Vagina (tissue), 2 donors: ENCODE results near the gene ZNF813. TPM values are rescaled to one million over a fixed set of nuclear protein-coding genes. Genes with fewer than 3 reads are reported as not detected.
"Not testable (repeated sequence)": the region's sequence is repeated elsewhere in the genome, so short reads cannot be mapped to it uniquely, and the experiment has no call there.

Source experiments
- DNase-seq, 2 donors: peaks; one replicate each; pipeline ENCODE4 v3.0.0-alpha.2; 2017; ENCODE audit errors: extremely low spot score in 2 of 2
- H3K27ac ChIP-seq: fragments of 200-600 bp; sonication (generic); one replicate; pipeline ENCODE4 v1.5.1; 2019
- H3K27me3 ChIP-seq: fragments of 200-600 bp; sonication (generic); one replicate; pipeline ENCODE4 v1.5.1; 2019
- H3K36me3 ChIP-seq, 2 donors: fragments of 200-600 bp; sonication (generic); one replicate each; pipeline ENCODE4 v1.5.1; 2017 to 2019
- H3K4me1 ChIP-seq: fragments of 200-600 bp; sonication (generic); one replicate; pipeline ENCODE4 v1.5.1; 2019
- H3K4me3 ChIP-seq, 2 donors: fragments of 200-600 bp; sonication (generic); 1 replicate in 1 of 2; 2 replicates in 1 of 2; pipeline ENCODE4 v1.5.1; 2016 to 2019
- H3K9me3 ChIP-seq: fragments of 200-600 bp; sonication (generic); one replicate; pipeline ENCODE4 v1.5.1; 2019
- CTCF ChIP-seq, 3 experiments: fragments of 450-650 bp in 2 of 3; fragments of 200-600 bp in 1 of 3; sonication (generic) in 1 of 3; IDR thresholded peaks; one replicate each; pipeline ENCODE4 v1.5.1; 2017 to 2019; ENCODE audit warnings: antibody characterized with exemption in 3 of 3, mild to moderate bottlenecking in 2 of 3, moderate library complexity in 2 of 3
- POLR2A ChIP-seq, 2 donors: fragments of 450-650 bp; IDR thresholded peaks; one replicate each; pipeline ENCODE4 v1.6.1; 2017; ENCODE audit warnings: antibody characterized with exemption in 2 of 2, mild to moderate bottlenecking in 2 of 2, moderate library complexity in 2 of 2
- POLR2AphosphoS5 ChIP-seq, 2 donors: sonication (generic); formaldehyde crosslinking; IDR thresholded peaks; one replicate each; pipeline ENCODE4 v1.9.0; 2017; ENCODE audit warnings: antibody characterized with exemption in 2 of 2, mild to moderate bottlenecking in 2 of 2, low read depth in 1 of 2; ENCODE audit not compliant: insufficient read depth in 1 of 2
- intact Hi-C: fragments of 100-400 bp; cut with DNase I; formaldehyde crosslinking; loops from one replicate; pipeline ENCODE4 v1.15.1; 2023
- total RNA-seq: library from RNA; depleted of rRNA; stranded (reverse); fragments of >200 nt; gene quantifications from one replicate; pipeline ENCODE4 v1.2.3, GENCODE V29; 2016

ZNF813 gene
- total RNA-seq, 1 donor from 2014 or later: 4.2 TPM

- H3K4me1 ChIP-seq: peaks cover 11% of the 10 kb centered on the region
Measured at GRCh38 chr19:53471916-53472315, 4.4 kb downstream of the ZNF813 start.

GRCh38 chr19:53474832-53475231, 7.3 kb downstream of the ZNF813 start:
- H3K27me3 ChIP-seq, DNase-seq, intact Hi-C loops, H3K27ac ChIP-seq, H3K4me3 ChIP-seq, H3K4me1 ChIP-seq: not testable (repeated sequence)
- peaks cover 0 to 29% of the 10 kb centered on the region in 2 donors for H3K36me3 ChIP-seq
- H3K9me3 ChIP-seq: peaks cover 17% of the 10 kb centered on the region

More at GRCh38 chr19:53471916-53472315, 4.4 kb downstream of the ZNF813 start:
- Histone ChIP-seq H3K9me3 (peaks cover 3% of the 10 kb centered on the region), H3K4me3 (no peak overlapping the region), H3K27me3 (no peaks in the 10 kb centered on the region), H3K27ac (no peak overlapping the region), H3K36me3 (peaks cover 0 to 11% of the 10 kb centered on the region in 2 donors)
- TF ChIP-seq CTCF (IDR thresholded peaks at IDR 0.05) (no peak), POLR2AphosphoS5 (IDR thresholded peaks at IDR 0.05; ENCODE audit: insufficient read depth in 1 of 2, low read depth in 1 of 2) (no peak), POLR2A (IDR thresholded peaks at IDR 0.05) (no peak)
- intact Hi-C loops: no loop called here
- DNase-seq: no peak

- peaks cover 0 to 32% of the 10 kb centered on the region in 2 donors for H3K36me3 ChIP-seq
- H3K9me3 ChIP-seq: peaks cover 23% of the 10 kb centered on the region
Measured at GRCh38 chr19:53475470-53475869, 7.9 kb downstream of the ZNF813 start.

GRCh38 chr19:53483751-53484150, 16.2 kb downstream of the ZNF813 start:
- H3K27me3 ChIP-seq, H3K4me1 ChIP-seq, H3K27ac ChIP-seq, H3K4me3 ChIP-seq, DNase-seq, intact Hi-C loops: not testable (repeated sequence)
- H3K9me3 ChIP-seq: peaks cover 21% of the 10 kb centered on the region
- H3K36me3 ChIP-seq: peaks cover 0 to 49% of the 10 kb centered on the region in 2 donors

More at GRCh38 chr19:53475470-53475869, 7.9 kb downstream of the ZNF813 start:
- H3K4me1 ChIP-seq, H3K27ac ChIP-seq, DNase-seq, H3K27me3 ChIP-seq, H3K4me3 ChIP-seq, intact Hi-C loops: not testable (repeated sequence)

- H3K27ac ChIP-seq: no peak overlapping the region
- peaks cover 0 to 54% of the 10 kb centered on the region in 2 donors for H3K36me3 ChIP-seq
- no peak overlapping the region for H3K4me3 ChIP-seq
- no peaks in the 10 kb centered on the region for H3K4me1 ChIP-seq
- DNase-seq: no peak
- TF ChIP-seq CTCF (IDR thresholded peaks at IDR 0.05) (no peak), POLR2A (IDR thresholded peaks at IDR 0.05) (no peak), POLR2AphosphoS5 (IDR thresholded peaks at IDR 0.05; ENCODE audit: insufficient read depth in 1 of 2, low read depth in 1 of 2) (no peak)
- intact Hi-C loops: no loop called here
- no peaks in the 10 kb centered on the region for H3K27me3 ChIP-seq
- H3K9me3 ChIP-seq: peaks cover 8% of the 10 kb centered on the region
Measured at GRCh38 chr19:53485046-53486004, 17.8 kb downstream of the ZNF813 start.

- no peak for DNase-seq
- Histone ChIP-seq H3K27ac (no peak overlapping the region), H3K36me3 (peaks cover 0 to 50% of the 10 kb centered on the region in 2 donors), H3K4me1 (no peaks in the 10 kb centered on the region), H3K27me3 (no peaks in the 10 kb centered on the region), H3K4me3 (no peak overlapping the region), H3K9me3 (peaks cover 26% of the 10 kb centered on the region)
- intact Hi-C loops: no loop called here
- TF ChIP-seq CTCF (IDR thresholded peaks at IDR 0.05) (no peak), POLR2AphosphoS5 (IDR thresholded peaks at IDR 0.05; ENCODE audit: insufficient read depth in 1 of 2, low read depth in 1 of 2) (no peak), POLR2A (IDR thresholded peaks at IDR 0.05) (no peak)
Measured at GRCh38 chr19:53492153-53492552, 24.6 kb downstream of the ZNF813 start.

- DNase-seq, H3K4me3 ChIP-seq, H3K27me3 ChIP-seq, H3K27ac ChIP-seq, H3K36me3 ChIP-seq, H3K4me1 ChIP-seq, intact Hi-C loops: not testable (repeated sequence)
- H3K9me3 ChIP-seq: peaks cover 10% of the 10 kb centered on the region
Measured at GRCh38 chr19:53497311-53498023, 29.9 kb downstream of the ZNF813 start.

- H3K27ac ChIP-seq, intact Hi-C loops, H3K4me3 ChIP-seq, H3K9me3 ChIP-seq, H3K36me3 ChIP-seq, H3K4me1 ChIP-seq, DNase-seq, H3K27me3 ChIP-seq: not testable (repeated sequence)
Measured at GRCh38 chr19:53498024-53498395, 30.5 kb downstream of the ZNF813 start.

GRCh38 chr19:53503151-53503550, 35.6 kb downstream of the ZNF813 start:
- H3K4me3 ChIP-seq, DNase-seq, H3K4me1 ChIP-seq, H3K36me3 ChIP-seq, H3K9me3 ChIP-seq, H3K27ac ChIP-seq, H3K27me3 ChIP-seq: not testable (repeated sequence)
- intact Hi-C loops: loop anchor here (10.0 kb wide), 1 partner anchor 78 kb away; no protein-coding TSS in a partner anchor
